GM12878 (cell line): ENCODE data around the gene ARL4D. TPM values are rescaled to one million over a fixed set of nuclear protein-coding genes. Genes with fewer than 3 reads are reported as not detected.

Experiments used
- ASH2L ChIP-seq: fragments of 300-600, 200-600 bp; sonication (generic); IDR thresholded peaks from 2 replicates; pipeline ENCODE4 v1.6.1; 2017; ENCODE audit warnings: low read depth, mild to moderate bottlenecking, borderline replicate concordance
- ATF3 ChIP-seq: IDR thresholded peaks from 2 replicates; pipeline ENCODE4 v1.6.1; 2011; ENCODE audit warnings: low read depth, mild to moderate bottlenecking, low read length, moderate library complexity, borderline replicate concordance; ENCODE audit errors: extremely low read depth
- BCL3 ChIP-seq: IDR thresholded peaks from 2 replicates; pipeline ENCODE4 v1.6.1; 2011; ENCODE audit warnings: borderline replicate concordance, low read depth, mild to moderate bottlenecking, moderate library complexity, low read length; ENCODE audit not compliant: insufficient read depth, poor library complexity, severe bottlenecking
- CBX3 ChIP-seq: fragments of 200-600 bp; sonication (generic); IDR thresholded peaks from 2 replicates; pipeline ENCODE4 v1.6.1; 2016; ENCODE audit warnings: low read depth, borderline replicate concordance
- CHD2 ChIP-seq: IDR thresholded peaks from 2 replicates; pipeline ENCODE4 v1.6.1; 2011; ENCODE audit warnings: low read depth, low read length, improper control_type of control experiment, borderline replicate concordance
- DPF2 ChIP-seq: fragments of 450-650 bp; IDR thresholded peaks from 2 replicates; pipeline ENCODE4 v1.6.1; 2017; ENCODE audit warnings: mild to moderate bottlenecking
- ELK1 ChIP-seq: IDR thresholded peaks from 2 replicates; pipeline ENCODE4 v1.6.1; 2012; ENCODE audit warnings: low read depth, low read length, improper control_type of control experiment
- FOXM1 ChIP-seq: IDR thresholded peaks from 2 replicates; pipeline ENCODE4 v1.6.1; 2012; ENCODE audit warnings: low read depth, mild to moderate bottlenecking, inconsistent platforms, low read length, moderate library complexity
- KDM1A ChIP-seq: fragments of 200-600 bp; sonication (generic); IDR thresholded peaks from 2 replicates; pipeline ENCODE4 v1.6.1; 2016; ENCODE audit warnings: borderline replicate concordance
- MEF2A ChIP-seq: IDR thresholded peaks from 2 replicates; pipeline ENCODE4 v1.6.1; 2011; ENCODE audit warnings: low read depth, mild to moderate bottlenecking, low read length, moderate library complexity; ENCODE audit not compliant: insufficient read depth
- NFIC ChIP-seq: IDR thresholded peaks from 2 replicates; pipeline ENCODE4 v1.6.1; 2012; ENCODE audit warnings: low read depth, mild to moderate bottlenecking, inconsistent platforms, low read length, moderate library complexity
- NR2C1 ChIP-seq: fragments of 450-650 bp; IDR thresholded peaks from 2 replicates; pipeline ENCODE4 v1.6.1; 2017; ENCODE audit warnings: antibody characterized with exemption, mild to moderate bottlenecking, moderate library complexity
- PAX8 ChIP-seq: fragments of 450-650 bp; IDR thresholded peaks from 2 replicates; pipeline ENCODE4 v1.6.1; 2017; ENCODE audit warnings: mild to moderate bottlenecking, moderate library complexity
- PKNOX1 ChIP-seq: fragments of 450-650 bp; IDR thresholded peaks from 2 replicates; pipeline ENCODE4 v1.6.1; 2016; ENCODE audit warnings: mild to moderate bottlenecking
- RAD21 ChIP-seq: IDR thresholded peaks from 2 replicates; pipeline ENCODE4 v1.6.1; 2011; ENCODE audit warnings: mild to moderate bottlenecking, low read depth, low read length, moderate library complexity; ENCODE audit not compliant: insufficient read depth
- RFX5 ChIP-seq: IDR thresholded peaks from 2 replicates; pipeline ENCODE4 v1.6.1; 2011; ENCODE audit warnings: low read depth, low read length, improper control_type of control experiment
- SPI1 ChIP-seq: IDR thresholded peaks from 2 replicates; pipeline ENCODE4 v1.6.1; 2011; ENCODE audit warnings: low read depth, mild to moderate bottlenecking, low read length, moderate library complexity, borderline replicate concordance; ENCODE audit not compliant: insufficient read depth
- SREBF2 ChIP-seq: IDR thresholded peaks from 2 replicates; pipeline ENCODE4 v1.6.1; 2012; ENCODE audit warnings: mild to moderate bottlenecking, low read length
- SRF ChIP-seq, 2 experiments: IDR thresholded peaks; 2 replicates each; pipeline ENCODE4 v1.6.1; 2011; ENCODE audit warnings: low read depth in 2 of 2, low read length in 2 of 2, mild to moderate bottlenecking in 1 of 2, moderate library complexity in 1 of 2
- STAT3 ChIP-seq: IDR thresholded peaks from 2 replicates; pipeline ENCODE4 v1.6.1; 2011; ENCODE audit warnings: low read depth, low read length, improper control_type of control experiment
- YY1 ChIP-seq: IDR thresholded peaks from 2 replicates; pipeline ENCODE4 v1.6.1; 2011; ENCODE audit warnings: low read depth, mild to moderate bottlenecking, low read length
- ZBTB40 ChIP-seq: fragments of 450-650 bp; IDR thresholded peaks from 2 replicates; pipeline ENCODE4 v1.6.1; 2016; ENCODE audit warnings: mild to moderate bottlenecking, moderate library complexity, borderline replicate concordance
- ZSCAN29 ChIP-seq: fragments of 450-650 bp; IDR thresholded peaks from 2 replicates; pipeline ENCODE4 v1.6.1; 2017; ENCODE audit warnings: mild to moderate bottlenecking, moderate library complexity
- polyA plus RNA-seq, 11 experiments: library from polyadenylated mRNA; depleted of rRNA in 4 of 11; unstranded in 6 of 11; stranded (reverse) in 5 of 11; fragments of >200 nt; fragmentation: Nextera tagmentation in 4 of 11; fragmentation: Illumina TruSeq in 1 of 11; extraction: Ambion mirVana in 4 of 11; extraction: Trizol in 1 of 11; gene quantifications; 1 replicate in 1 of 11; 2 replicates in 10 of 11; pipeline versions ENCODE4 v1.2.1 to v1.2.3, GENCODE V29; 2011 to 2016; ENCODE audit warnings: inconsistent platforms in 2 of 11, missing spikeins in 2 of 11, low read depth in 1 of 11
- total RNA-seq, 4 experiments: library from RNA; depleted of rRNA in 3 of 4; stranded (reverse); fragments of >200 nt in 3 of 4; fragmentation: Illumina TruSeq in 1 of 4; extraction: Trizol in 1 of 4; gene quantifications; 2 replicates each; pipeline versions ENCODE4 v1.2.1 to v1.2.3, GENCODE V29; 2013 to 2021

ARL4D gene
- total and polyA plus RNA-seq, 10 of the 15 experiments (the other 5 are each of a cell fraction or from before 2014, with no cell fraction given) = 0.10 to 1.5 (median 0.75) TPM

- TF ChIP-seq ZSCAN29 (no peak), RFX5 (no peak), NFIC (no peak), PKNOX1 (no peak; the same call in 1 of the 2 replicates), ASH2L (no peak), BCL3 (no peak), YY1 (0 out of 2 replicates have a peak, but pooled peaks have one; percentile 3), SREBF2 (no peak), FOXM1 (no peak), ATF3 (no peak), ELK1 (no peak), DPF2 (no peak), MEF2A (no peak), KDM1A (no peak), CHD2 (0 out of 2 replicates have a peak, but pooled peaks have one; percentile 55), PAX8 (no peak), ZBTB40 (no peak), CBX3 (no peak), NR2C1 (no peak), SRF (IDR thresholded peaks at IDR 0.05; ENCODE audit: low read depth in 2 of 2, low read length in 2 of 2) (no peak), RAD21 (peak; percentile 46; the same call in 1 of the 2 replicates), STAT3 (no peak), SPI1 (no peak)
Measured at GRCh38 chr17:43368740-43369506, 29.9 kb upstream of the ARL4D start (continued).
